ENCODE measurements around the gene TLK1. TPM values are rescaled to one million over a fixed set of nuclear protein-coding genes. Genes with fewer than 3 reads are reported as not detected.

TLK1 gene
- 21.3 TPM for total RNA-seq

GRCh38 chr2:171160119-171160955 lies at the start of gene TLK1:
TLK1 (minus strand) TSS chr2:171160893; CDS start chr2:171160428, 465 bp downstream.

Other genes with a start within 250 kb of the TLK1 start
- 25.4 TPM for gene GORASP2, start 231.6 kb downstream of the TLK1 start, total RNA-seq

Measured in parietal lobe (tissue), 1 donor.